Mammary epithelial cell (primary cell): ENCODE data around the gene GRIN3B.

ENCODE experiments used
- EZH2 ChIP-seq: IDR thresholded peaks from 2 replicates; pipeline ENCODE4 v1.6.1; 2012; ENCODE audit warnings: low read length, inconsistent platforms, borderline replicate concordance
- TF ChIP-seq, protein P1 (sequence below), 2 donors: IDR thresholded peaks in 1 of 2; conservative IDR thresholded peaks in 1 of 2; 2 replicates each; pipeline ENCODE4 v1.5.1; 2011 to 2012; ENCODE audit warnings: inconsistent platforms in 2 of 2, low read length in 2 of 2, mild to moderate bottlenecking in 2 of 2, control low read depth in 1 of 2, low read depth in 1 of 2; ENCODE audit not compliant: insufficient read depth in 1 of 2; ENCODE audit errors: extremely low read depth in 1 of 2

DNA sequence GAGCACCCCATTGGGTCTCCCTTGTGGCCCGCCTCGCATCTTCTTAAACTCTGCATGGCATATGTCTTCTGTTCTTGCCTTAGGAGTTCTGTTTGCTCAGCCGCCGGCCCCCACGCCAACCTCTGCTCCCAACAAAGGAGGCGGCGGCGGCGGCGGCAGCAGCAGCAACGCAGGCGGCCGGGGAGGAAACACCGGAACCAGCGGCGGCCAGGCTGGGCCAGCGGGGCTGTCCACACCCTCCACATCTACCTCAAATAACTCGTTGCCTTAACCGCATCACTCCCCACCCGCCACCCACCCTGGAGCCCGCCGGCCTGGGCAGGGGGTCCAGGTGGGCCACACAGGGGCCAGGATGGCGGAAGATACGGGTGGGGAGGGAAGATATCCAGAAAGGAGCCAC lies 28.4 kb upstream of the GRIN3B start:
- TF ChIP-seq, protein P1, sequence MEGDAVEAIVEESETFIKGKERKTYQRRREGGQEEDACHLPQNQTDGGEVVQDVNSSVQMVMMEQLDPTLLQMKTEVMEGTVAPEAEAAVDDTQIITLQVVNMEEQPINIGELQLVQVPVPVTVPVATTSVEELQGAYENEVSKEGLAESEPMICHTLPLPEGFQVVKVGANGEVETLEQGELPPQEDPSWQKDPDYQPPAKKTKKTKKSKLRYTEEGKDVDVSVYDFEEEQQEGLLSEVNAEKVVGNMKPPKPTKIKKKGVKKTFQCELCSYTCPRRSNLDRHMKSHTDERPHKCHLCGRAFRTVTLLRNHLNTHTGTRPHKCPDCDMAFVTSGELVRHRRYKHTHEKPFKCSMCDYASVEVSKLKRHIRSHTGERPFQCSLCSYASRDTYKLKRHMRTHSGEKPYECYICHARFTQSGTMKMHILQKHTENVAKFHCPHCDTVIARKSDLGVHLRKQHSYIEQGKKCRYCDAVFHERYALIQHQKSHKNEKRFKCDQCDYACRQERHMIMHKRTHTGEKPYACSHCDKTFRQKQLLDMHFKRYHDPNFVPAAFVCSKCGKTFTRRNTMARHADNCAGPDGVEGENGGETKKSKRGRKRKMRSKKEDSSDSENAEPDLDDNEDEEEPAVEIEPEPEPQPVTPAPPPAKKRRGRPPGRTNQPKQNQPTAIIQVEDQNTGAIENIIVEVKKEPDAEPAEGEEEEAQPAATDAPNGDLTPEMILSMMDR (conservative IDR thresholded peaks at IDR 0.05 in 1 of 2, IDR thresholded peaks at IDR 0.05 in 1 of 2; ENCODE audit: extremely low read depth in 1 of 2, insufficient read depth in 1 of 2, low read depth in 1 of 2, low read length in 2 of 2), result no peak
- no peak for TF ChIP-seq EZH2
